Spleen (tissue), 11 donors: ENCODE results near the gene PEX26. TPM values are rescaled to one million over a fixed set of nuclear protein-coding genes. Genes with fewer than 3 reads are reported as not detected.
"Not testable (repeated sequence)": the region's sequence is repeated elsewhere in the genome, so short reads cannot be mapped to it uniquely, and the experiment has no call there.

Experiments
- DNase-seq: peaks from one replicate; pipeline ENCODE4 v3.0.0-alpha.2; 2020
- H3K27ac ChIP-seq, 8 donors: fragments of 200-600 bp; sonication (generic) in 7 of 8; 1 replicate in 4 of 8; 2 replicates in 4 of 8; pipeline versions ENCODE4 v1.5.0 to v1.8.0; 2016 to 2021; ENCODE audit warnings: inconsistent platforms in 4 of 8, mild to moderate bottlenecking in 4 of 8, moderate library complexity in 1 of 8
- H3K27me3 ChIP-seq, 7 donors: fragments of 200-600 bp; sonication (generic) in 6 of 7; replicated peaks in 1 of 7; 1 replicate in 4 of 7; 2 replicates in 3 of 7; pipeline versions ENCODE4 v1.5.0 to v1.8.0; 2016 to 2021; ENCODE audit warnings: inconsistent platforms in 3 of 7, mild to moderate bottlenecking in 1 of 7
- H3K36me3 ChIP-seq, 6 donors: fragments of 200-600 bp; sonication (generic) in 5 of 6; 1 replicate in 4 of 6; 2 replicates in 2 of 6; pipeline versions ENCODE4 v1.5.0 to v1.8.0; 2016 to 2021; ENCODE audit warnings: inconsistent platforms in 2 of 6
- H3K4me1 ChIP-seq, 6 donors: fragments of 200-600 bp; sonication (generic) in 5 of 6; 1 replicate in 3 of 6; 2 replicates in 3 of 6; pipeline versions ENCODE4 v1.5.0 to v1.8.0; 2016 to 2021; ENCODE audit warnings: inconsistent platforms in 3 of 6
- H3K4me3 ChIP-seq, 8 donors: fragments of 200-600 bp; sonication (generic) in 7 of 8; 1 replicate in 4 of 8; 2 replicates in 4 of 8; pipeline versions ENCODE4 v1.5.0 to v1.8.0; 2016 to 2021; ENCODE audit warnings: inconsistent platforms in 4 of 8, mild to moderate bottlenecking in 4 of 8, moderate library complexity in 2 of 8
- H3K9me3 ChIP-seq, 8 donors: fragments of 200-600 bp; sonication (generic) in 7 of 8; 1 replicate in 4 of 8; 2 replicates in 4 of 8; pipeline versions ENCODE4 v1.5.0 to v1.8.0; 2016 to 2021; ENCODE audit warnings: inconsistent platforms in 4 of 8
- POLR2A ChIP-seq, 3 donors: fragments of 450-650 bp; IDR thresholded peaks; one replicate each; pipeline ENCODE4 v1.5.1; 2017; ENCODE audit warnings: antibody characterized with exemption in 3 of 3, mild to moderate bottlenecking in 1 of 3
- POLR2AphosphoS5 ChIP-seq, 3 donors: sonication (generic); formaldehyde crosslinking; IDR thresholded peaks; one replicate each; pipeline ENCODE4 v1.5.1; 2017; ENCODE audit warnings: antibody characterized with exemption in 3 of 3
- WGBS, 5 donors: extraction: QIAGEN DNeasy Blood & Tissue Kit in 3 of 5; methylation state at CpG; one replicate each; pipeline versions ENCODE4 v1.1.5 to v1.1.7; 2013 to 2018; 5-methylcytosine and 5-hydroxymethylcytosine counted together
- intact Hi-C: fragments of 100-400 bp; cut with DNase I; formaldehyde crosslinking; loops from one replicate; pipeline ENCODE4 v1.15.0; 2023; ENCODE audit warnings: low total_unique reads
- polyA plus RNA-seq, 3 donors: library from polyadenylated mRNA; stranded (reverse); fragments of 200-250 nt; gene quantifications; one replicate each; pipeline ENCODE4 v1.2.1, GENCODE V29; 2013
- total RNA-seq, 7 donors: library from RNA; depleted of rRNA in 3 of 7; stranded (reverse); fragments of >200 nt in 3 of 7; fragmentation: NEBNext Ultra II Directional in 4 of 7; extraction: Animal tissue kit (Norgen Biotek cat#: 25700) in 4 of 7; gene quantifications; one replicate each; pipeline versions ENCODE4 v1.1.0 to v1.2.1, GENCODE V29; 2016 to 2021
- TF ChIP-seq, protein P1 (sequence below), 11 experiments: fragments of 200-600 bp in 7 of 11; fragments of 450-650 bp in 4 of 11; sonication (generic) in 4 of 11; IDR thresholded peaks in 8 of 11; conservative IDR thresholded peaks in 3 of 11; 1 replicate in 7 of 11; 2 replicates in 4 of 11; pipeline versions ENCODE4 v1.4.0 to v1.8.0; 2016 to 2021; ENCODE audit warnings: antibody characterized with exemption in 11 of 11, inconsistent platforms in 4 of 11, mild to moderate bottlenecking in 1 of 11
- donor health status: healthy with polysubstance abuse.
- donor health status: DM: no; HTN: no; CAD: no; lungs with moderate emphysema.
- donor health status: DM: no; HTN: no; CAD: no.
- donor health status: Bipolar disorder and iron deficiency.
- donor health status: healthy.
- donor health status: DM: no; HTN: no; CAD: no.
- donor health status: DM: yes; HTN: yes; CAD: no.

PEX26 gene
- total and polyA plus RNA-seq, 10 donors = 5.1 to 41.0 (median 31.9) TPM

DNA sequence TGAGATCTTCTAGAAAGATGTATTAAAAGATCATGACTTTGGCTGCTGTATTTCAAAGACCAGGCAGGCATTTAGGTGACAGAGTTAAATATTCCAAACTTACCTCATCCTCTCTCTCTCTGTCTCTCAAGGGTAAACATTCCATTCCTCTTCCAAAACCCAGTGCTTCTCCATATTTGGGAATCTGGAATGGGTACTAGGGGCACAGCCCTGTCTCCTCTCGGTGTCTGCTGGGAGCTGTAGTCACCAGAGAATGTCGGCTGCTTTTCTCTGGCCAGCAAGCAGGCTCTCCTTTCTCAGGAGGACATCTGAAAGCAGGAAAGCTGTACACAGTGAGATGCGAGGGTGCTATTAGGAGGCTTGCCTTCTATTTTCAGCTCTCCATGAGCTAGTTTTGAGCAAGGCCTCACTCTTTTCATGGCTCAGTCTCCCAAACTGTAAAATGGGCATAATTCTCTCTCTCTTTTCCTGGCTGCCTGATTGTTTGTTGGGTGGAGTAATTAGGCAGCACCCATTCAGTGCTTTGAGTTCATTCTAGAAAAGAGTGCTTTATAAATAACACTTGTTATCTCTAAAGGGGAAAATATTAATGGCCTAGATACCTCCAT is 9.3 kb upstream of the PEX26 start:
- Histone ChIP-seq H3K4me3 (no peak overlapping the region), H3K36me3 (no peaks in the 10 kb centered on the region), H3K27ac (peak overlapping the region in 3 of 8 donors; percentile 22 to 71 (median 58)), H3K4me1 (peaks cover 20 to 65% (median 45%) of the 10 kb centered on the region in 6 donors), H3K9me3 (no peaks in the 10 kb centered on the region), H3K27me3 (peaks cover 0 to 8% (median 0%) of the 10 kb centered on the region in 7 donors)
- DNase-seq = no peak
- TF ChIP-seq POLR2AphosphoS5 (IDR thresholded peaks at IDR 0.05) = no peak
- 84 to 91% (median 87%) methylated on average over 3 of the region's 3 CpGs for WGBS, 5 donors
- intact Hi-C loops = loop anchor here (10.0 kb wide), 1 partner anchor 64 kb away; no protein-coding TSS in a partner anchor

DNA sequence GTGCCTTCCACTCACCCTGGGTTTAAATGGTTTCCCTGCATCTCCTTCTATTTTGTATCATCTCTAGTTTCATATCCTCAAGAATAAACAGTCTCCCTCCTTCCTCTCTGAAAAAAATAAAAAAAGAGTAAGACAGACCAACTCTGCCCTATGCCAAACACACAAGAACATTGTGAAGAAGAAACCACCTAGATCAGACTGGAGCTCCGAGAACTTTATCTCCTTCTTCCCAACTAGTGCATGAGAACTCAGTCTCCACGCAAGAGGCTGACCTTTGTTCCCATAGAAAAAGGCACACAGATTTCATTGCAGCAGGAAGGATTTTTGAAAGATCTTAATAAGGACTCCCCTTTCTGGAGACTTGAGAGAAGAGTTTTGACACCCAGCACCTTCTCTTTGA is 8.7 kb upstream of the PEX26 start:
- 89 to 92% (median 91%) methylated on average over 2 of the region's 2 CpGs for WGBS, 5 donors
- no peak for DNase-seq
- Histone ChIP-seq H3K27ac (peak overlapping the region in 1 of 8 donors; percentile 58), H3K27me3 (peaks cover 0 to 8% (median 0%) of the 10 kb centered on the region in 7 donors), H3K36me3 (no peaks in the 10 kb centered on the region), H3K4me1 (peaks cover 20 to 65% (median 45%) of the 10 kb centered on the region in 6 donors), H3K9me3 (no peaks in the 10 kb centered on the region), H3K4me3 (no peak overlapping the region)
- intact Hi-C loops = loop anchor here (10.0 kb wide), 1 partner anchor 64 kb away; no protein-coding TSS in a partner anchor
- TF ChIP-seq, protein P1, sequence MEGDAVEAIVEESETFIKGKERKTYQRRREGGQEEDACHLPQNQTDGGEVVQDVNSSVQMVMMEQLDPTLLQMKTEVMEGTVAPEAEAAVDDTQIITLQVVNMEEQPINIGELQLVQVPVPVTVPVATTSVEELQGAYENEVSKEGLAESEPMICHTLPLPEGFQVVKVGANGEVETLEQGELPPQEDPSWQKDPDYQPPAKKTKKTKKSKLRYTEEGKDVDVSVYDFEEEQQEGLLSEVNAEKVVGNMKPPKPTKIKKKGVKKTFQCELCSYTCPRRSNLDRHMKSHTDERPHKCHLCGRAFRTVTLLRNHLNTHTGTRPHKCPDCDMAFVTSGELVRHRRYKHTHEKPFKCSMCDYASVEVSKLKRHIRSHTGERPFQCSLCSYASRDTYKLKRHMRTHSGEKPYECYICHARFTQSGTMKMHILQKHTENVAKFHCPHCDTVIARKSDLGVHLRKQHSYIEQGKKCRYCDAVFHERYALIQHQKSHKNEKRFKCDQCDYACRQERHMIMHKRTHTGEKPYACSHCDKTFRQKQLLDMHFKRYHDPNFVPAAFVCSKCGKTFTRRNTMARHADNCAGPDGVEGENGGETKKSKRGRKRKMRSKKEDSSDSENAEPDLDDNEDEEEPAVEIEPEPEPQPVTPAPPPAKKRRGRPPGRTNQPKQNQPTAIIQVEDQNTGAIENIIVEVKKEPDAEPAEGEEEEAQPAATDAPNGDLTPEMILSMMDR (IDR thresholded peaks at IDR 0.05 in 8 of 11, conservative IDR thresholded peaks at IDR 0.05 in 3 of 11) = no peak
- no peak for TF ChIP-seq POLR2A (IDR thresholded peaks at IDR 0.05)
- no peak for TF ChIP-seq POLR2AphosphoS5 (IDR thresholded peaks at IDR 0.05)

DNA sequence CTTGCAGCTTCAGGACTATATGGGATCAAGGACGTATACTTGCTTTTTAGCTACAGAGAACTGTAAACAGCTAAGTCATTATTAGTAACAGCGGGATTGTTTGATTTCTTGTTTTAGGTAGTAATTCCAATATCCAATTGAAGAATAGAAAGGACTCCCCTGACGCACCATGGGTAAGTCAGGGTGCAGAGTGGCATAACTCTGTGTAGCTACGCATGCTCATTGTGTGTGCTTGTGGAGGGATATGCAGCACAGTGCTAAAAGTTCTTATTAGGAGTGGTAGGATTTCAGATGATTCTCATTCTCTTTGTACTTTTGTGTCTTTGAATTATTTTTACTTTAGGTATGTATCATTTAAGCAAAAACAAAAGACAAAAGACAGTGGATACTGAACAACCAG is 7.7 kb upstream of the PEX26 start:
- TF ChIP-seq, protein P1 (IDR thresholded peaks at IDR 0.05 in 8 of 11, conservative IDR thresholded peaks at IDR 0.05 in 3 of 11) = no peak
- TF ChIP-seq POLR2AphosphoS5 (IDR thresholded peaks at IDR 0.05) (no peak), POLR2A (IDR thresholded peaks at IDR 0.05) (no peak)
- H3K27ac ChIP-seq = no peak overlapping the region
- peaks cover 20 to 62% (median 39%) of the 10 kb centered on the region in 6 donors for H3K4me1 ChIP-seq
- 92 to 97% (median 96%) methylated on average over 4 of the region's 4 CpGs for WGBS, 5 donors
- DNase-seq = no peak
- intact Hi-C loops = loop anchor here (2.0 to 10.0 kb wide), 3 partner anchors 165 to 325 kb away; no protein-coding TSS in a partner anchor
- no peak overlapping the region for H3K4me3 ChIP-seq
- H3K36me3 ChIP-seq = no peaks in the 10 kb centered on the region
- peaks cover 0 to 3% (median 0%) of the 10 kb centered on the region in 7 donors for H3K27me3 ChIP-seq
- H3K9me3 ChIP-seq = no peaks in the 10 kb centered on the region

GRCh38 chr22:18070556-18071306 is 7.1 kb upstream of the PEX26 start:
- intact Hi-C loops = loop anchor here (2.0 to 10.0 kb wide), 3 partner anchors 166 to 326 kb away; no protein-coding TSS in a partner anchor
- Histone ChIP-seq H3K4me1 (peaks cover 14 to 62% (median 34%) of the 10 kb centered on the region in 6 donors), H3K9me3 (no peaks in the 10 kb centered on the region), H3K27me3 (no peaks in the 10 kb centered on the region), H3K27ac (no peak overlapping the region), H3K4me3 (no peak overlapping the region), H3K36me3 (no peaks in the 10 kb centered on the region)
- peak; percentile 65 for DNase-seq
- 81 to 91% (median 89%) methylated on average over 14 of the region's 14 CpGs for WGBS, 5 donors
- TF ChIP-seq POLR2A (IDR thresholded peaks at IDR 0.05) = no peak
- TF ChIP-seq, protein P1 (IDR thresholded peaks at IDR 0.05 in 8 of 11, conservative IDR thresholded peaks at IDR 0.05 in 3 of 11) = no peak
- no peak for TF ChIP-seq POLR2AphosphoS5 (IDR thresholded peaks at IDR 0.05)

GRCh38 chr22:18071307-18071967 is 6.4 kb upstream of the PEX26 start:
- not testable (repeated sequence) for H3K4me3 ChIP-seq, H3K27ac ChIP-seq, H3K9me3 ChIP-seq, H3K27me3 ChIP-seq, H3K36me3 ChIP-seq
- H3K4me1 ChIP-seq = peaks cover 12 to 62% (median 34%) of the 10 kb centered on the region in 6 donors
- DNase-seq = peak; percentile 42
- intact Hi-C loops = loop anchor here (2.0 to 10.0 kb wide), 3 partner anchors 167 to 327 kb away; no protein-coding TSS in a partner anchor
- WGBS, 5 donors = 78 to 84% (median 79%) methylated on average over 7 of the region's 7 CpGs
